ENCODE results near the gene PRRC2A.
A peak's percentile ranks its signal among the peaks of the same experiment; 100 is the strongest.

DNA sequence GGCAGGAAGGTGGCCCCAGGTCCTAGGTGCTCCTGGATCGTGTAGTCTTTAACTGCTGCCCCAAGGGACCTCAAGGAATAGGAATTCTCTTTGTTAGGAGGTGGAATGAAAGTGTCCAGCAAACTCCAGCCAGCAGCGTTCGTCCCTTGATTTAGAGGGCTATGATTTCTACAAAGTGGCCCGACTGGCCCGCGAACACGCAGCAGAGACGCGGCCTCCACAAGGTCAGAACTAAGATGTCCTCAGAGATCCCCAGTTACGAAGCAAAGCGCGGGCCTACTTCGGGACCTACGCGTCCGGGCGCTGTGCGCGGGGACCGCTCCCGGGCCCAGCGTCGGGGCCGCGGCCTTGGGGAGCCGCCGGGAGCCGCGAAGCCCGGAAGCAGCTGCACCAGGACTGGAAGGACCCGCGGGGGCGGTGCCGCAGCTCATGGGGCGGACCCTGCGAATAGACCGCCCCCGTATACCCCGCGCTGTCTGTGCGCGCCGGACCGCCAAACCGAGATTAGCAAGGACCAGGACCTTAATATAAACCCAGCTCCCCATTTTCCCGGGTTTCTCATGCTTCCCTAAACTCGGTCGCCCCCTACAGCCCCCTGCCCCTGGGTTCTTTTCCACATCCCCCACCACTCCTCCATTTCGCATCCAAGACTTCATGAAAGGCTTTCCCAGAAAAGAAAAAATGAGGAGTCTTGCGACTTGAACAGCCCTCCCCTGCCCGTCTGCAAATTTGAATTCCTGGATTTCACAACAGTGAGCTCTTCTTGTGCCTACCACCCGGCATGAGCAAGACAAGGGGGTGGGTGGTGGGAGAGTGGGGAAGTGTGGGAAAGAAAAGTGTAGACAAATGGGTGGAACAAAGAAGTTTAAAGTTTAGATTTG is 40.1 kb downstream of the PRRC2A start, which contains the start of gene C6orf47:
- TF ChIP-seq, protein P1, sequence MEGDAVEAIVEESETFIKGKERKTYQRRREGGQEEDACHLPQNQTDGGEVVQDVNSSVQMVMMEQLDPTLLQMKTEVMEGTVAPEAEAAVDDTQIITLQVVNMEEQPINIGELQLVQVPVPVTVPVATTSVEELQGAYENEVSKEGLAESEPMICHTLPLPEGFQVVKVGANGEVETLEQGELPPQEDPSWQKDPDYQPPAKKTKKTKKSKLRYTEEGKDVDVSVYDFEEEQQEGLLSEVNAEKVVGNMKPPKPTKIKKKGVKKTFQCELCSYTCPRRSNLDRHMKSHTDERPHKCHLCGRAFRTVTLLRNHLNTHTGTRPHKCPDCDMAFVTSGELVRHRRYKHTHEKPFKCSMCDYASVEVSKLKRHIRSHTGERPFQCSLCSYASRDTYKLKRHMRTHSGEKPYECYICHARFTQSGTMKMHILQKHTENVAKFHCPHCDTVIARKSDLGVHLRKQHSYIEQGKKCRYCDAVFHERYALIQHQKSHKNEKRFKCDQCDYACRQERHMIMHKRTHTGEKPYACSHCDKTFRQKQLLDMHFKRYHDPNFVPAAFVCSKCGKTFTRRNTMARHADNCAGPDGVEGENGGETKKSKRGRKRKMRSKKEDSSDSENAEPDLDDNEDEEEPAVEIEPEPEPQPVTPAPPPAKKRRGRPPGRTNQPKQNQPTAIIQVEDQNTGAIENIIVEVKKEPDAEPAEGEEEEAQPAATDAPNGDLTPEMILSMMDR (IDR thresholded peaks at IDR 0.05) = peak in 1 of 6 experiments; percentile 14
- peak; percentile 43 to 95 (median 86) for TF ChIP-seq POLR2A (IDR thresholded peaks at IDR 0.05)

Measured in upper lobe of left lung (tissue), 4 donors.